ENCODE data around the gene MMP2.

The MMP2 gene
- 0 to 0.65 reads per million in 2 donors for total RNA-seq

DNA sequence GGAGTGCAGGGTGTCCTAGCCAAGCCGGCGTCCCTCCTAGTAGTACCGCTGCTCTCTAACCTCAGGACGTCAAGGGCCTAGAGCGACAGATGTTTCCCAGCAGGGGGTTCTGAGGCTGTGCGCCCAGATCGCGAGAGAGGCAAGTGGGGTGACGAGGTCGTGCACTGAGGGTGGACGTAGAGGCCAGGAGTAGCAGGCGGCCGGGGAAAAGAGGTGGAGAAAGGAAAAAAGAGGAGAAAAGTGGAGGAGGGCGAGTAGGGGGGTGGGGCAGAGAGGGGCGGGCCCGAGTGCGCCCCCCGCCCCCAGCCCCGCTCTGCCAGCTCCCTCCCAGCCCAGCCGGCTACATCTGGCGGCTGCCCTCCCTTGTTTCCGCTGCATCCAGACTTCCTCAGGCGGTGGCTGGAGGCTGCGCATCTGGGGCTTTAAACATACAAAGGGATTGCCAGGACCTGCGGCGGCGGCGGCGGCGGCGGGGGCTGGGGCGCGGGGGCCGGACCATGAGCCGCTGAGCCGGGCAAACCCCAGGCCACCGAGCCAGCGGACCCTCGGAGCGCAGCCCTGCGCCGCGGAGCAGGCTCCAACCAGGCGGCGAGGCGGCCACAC lies at the start of gene MMP2:
Gene MMP2, plus strand, starts transcription at position 372 of the 603 bp plus-strand sequence. CDS start 282 bp downstream, outside the sequence.
- no peak for DNase-seq

DNA sequence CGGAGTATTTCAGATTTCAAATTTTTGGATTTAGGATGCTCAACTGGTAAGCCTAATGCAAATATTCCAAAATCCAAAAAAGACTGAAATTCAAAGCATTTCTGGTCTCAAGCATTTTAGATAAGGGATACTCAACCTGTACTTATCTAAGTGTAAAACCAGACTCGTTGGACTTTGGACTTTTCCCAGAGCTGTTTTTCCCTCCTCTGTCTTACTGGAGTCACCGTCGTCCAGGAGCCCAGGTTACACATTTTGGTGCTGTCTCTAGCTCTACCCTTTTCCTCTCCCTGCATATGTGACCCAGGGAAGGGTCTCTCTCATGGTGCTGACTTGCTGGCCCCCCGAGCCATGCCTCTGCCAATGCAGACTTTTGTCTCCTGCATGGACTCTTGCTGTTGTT lies 46.0 kb upstream of the MMP2 start:
- DNase-seq: no peak

- DNase-seq: no peak
Measured at GRCh38 chr16:55433535-55433934, 45.5 kb upstream of the MMP2 start.

- no peak for DNase-seq
Measured at GRCh38 chr16:55434000-55434399, 45.0 kb upstream of the MMP2 start.

DNA sequence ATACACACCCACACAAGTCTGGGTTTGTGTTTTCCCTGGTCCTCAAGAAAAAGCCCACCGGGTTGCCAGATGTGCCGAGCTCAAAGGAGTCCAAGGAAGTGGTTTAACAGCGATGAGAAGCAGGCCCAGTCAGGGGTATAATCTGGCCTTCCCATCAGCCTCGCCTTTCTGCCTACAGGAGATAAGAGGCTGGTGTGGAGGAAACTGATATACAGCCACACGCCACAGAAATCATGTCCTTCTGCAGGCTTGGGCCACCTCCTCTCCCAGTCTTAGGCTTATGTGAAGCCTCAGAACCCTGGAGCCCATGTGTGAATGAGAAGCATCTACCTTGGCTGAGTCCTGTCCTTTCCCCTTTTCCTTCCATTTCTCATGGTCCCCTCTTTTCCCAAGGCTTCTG lies 43.6 kb upstream of the MMP2 start:
- no peak for DNase-seq

DNA sequence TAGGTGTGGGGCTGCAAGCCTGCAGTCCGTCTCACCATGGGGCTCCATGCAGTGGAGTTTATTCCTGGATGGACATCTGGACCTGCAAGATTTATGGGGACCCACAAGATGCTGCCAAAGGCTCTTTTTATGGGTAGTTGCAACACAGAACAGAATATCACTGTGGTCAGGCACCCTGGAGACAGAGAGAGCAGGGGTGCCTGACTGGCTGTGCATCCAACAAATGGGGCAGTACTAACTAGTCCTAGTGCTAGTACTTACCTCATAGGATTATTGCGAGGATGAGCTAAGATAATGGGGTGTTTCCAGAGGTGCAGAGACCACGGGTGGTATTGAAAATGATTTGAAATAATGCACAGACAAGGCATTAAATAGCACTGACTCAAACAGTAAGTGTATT lies 42.4 kb upstream of the MMP2 start:
- no peak for DNase-seq

DNA sequence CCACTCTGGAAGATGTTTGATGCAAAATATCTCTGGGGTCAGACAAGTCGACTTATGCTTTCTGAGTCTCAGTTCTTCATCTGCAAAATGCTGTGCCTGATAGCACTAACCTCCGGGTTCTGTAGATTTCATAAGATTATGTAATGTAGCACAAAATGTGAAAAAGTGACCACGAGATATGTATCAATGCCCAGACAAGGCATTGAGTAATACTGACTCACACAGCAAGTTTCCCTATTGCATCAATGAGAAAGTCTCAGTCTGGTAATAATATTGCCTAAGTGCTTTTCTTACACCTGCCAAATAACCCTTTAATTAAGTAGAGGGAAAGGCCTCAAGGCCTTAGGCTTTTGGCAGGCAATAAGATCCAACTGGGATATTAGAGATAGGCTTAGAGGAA lies 41.4 kb upstream of the MMP2 start:
- no peak for DNase-seq

- no peak for DNase-seq
Measured at GRCh38 chr16:55438281-55438680, 40.7 kb upstream of the MMP2 start.

GRCh38 chr16:55439101-55439690 lies 39.8 kb upstream of the MMP2 start:
- no peak for DNase-seq

DNA sequence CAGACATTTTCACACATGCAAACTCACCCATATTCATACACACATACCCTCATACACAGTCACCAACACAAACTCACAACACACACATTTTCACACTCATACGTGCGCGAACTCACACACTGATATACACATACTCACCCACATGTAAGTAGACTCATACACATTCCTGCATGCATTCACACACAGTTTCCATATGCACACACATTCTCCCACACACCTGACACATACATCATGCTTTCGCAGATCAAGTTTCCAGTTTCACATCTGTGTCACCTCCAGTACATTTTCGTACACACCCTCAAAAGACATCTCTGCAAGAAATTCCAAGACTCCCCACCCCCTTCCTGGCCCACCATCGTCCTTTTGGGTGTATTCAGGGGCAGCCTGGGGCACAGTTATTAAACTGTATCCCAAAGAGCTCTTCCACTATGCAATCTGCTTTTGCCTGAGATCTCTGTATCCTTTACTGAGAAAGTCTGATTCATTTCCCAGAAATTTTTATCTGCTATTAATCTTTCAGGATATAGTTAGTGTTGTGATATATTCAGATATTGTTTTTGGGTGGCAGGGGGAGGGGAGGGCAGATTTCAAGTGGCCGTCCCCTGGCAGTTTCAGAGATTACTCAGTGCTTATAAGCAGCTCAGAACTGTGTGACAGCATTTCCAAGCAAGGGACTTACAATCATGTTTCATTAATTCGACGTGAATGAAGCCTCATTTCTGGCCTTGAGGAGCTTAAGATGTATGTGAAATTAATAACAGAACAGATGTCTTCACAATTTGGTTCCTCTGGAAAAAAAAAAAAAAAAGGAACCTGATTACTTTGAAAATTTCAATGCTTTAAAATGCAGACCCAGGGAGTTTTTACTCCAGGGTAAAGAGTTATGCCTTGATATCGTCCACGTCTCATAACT lies 35.3 kb upstream of the MMP2 start:
- no peak for DNase-seq

- no peak for DNase-seq
Measured at GRCh38 chr16:55444754-55445485, 34.1 kb upstream of the MMP2 start.

DNA sequence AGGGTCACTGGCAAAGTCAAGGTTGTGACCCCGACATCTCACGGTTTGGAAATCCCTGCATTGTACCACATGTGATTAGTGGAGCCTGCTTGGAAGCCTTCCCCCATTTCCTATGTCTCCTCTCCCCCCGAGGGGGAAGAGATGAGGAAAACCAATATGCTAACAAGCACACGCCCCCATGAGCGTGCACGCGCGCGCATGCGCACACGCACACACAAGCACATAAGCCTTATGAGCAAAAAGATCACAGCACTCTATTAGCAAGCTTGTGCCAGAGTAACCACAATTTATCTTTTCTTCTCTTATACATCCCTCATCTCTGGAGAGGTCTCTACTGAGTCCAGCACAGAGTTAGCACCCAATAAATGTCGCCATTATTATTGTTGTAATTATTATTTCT lies 31.8 kb upstream of the MMP2 start:
- DNase-seq: no peak

GRCh38 chr16:55452996-55453395 lies 26.0 kb upstream of the MMP2 start:
- DNase-seq: no peak

GRCh38 chr16:55453909-55454308 lies 25.1 kb upstream of the MMP2 start:
- DNase-seq: no peak

GRCh38 chr16:55454861-55455260 lies 24.1 kb upstream of the MMP2 start:
- DNase-seq: no peak

GRCh38 chr16:55462241-55462640 lies 16.8 kb upstream of the MMP2 start:
- no peak for DNase-seq

GRCh38 chr16:55464375-55464774 lies 14.6 kb upstream of the MMP2 start:
- no peak for DNase-seq

DNA sequence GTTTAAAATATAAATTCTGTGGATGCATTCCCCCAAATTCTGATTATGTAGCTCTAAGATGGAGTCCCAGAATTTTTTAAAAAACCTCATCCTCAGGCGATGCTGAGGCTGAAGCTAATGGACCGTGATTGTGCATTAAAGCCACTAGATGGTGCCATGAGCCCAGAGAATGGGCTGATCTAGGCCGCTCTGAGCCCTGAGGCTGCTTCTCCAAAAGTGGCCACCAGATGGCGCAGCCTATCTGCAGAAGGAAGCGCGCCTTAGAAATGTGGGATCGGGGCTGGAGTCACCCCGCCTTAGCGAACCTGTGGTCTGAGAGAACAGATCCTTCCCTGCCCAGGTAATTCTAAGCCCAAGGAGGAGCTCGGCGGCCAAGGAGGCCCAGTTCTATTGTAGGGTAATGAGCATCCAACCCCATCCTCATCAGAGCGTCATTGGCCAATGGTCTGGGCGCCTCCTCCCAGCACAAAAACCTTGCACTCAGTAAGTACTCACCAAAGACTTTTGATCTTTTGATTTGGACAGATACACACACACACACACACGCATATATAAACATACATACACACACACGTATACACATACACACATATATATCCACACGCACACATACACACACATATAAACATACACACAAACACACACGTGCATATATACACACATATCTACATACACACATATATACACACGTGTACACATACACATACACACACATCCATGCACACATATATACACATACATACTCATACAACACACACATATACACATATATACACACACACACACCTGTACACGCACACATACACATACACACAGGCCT lies 13.7 kb upstream of the MMP2 start:
- DNase-seq: no peak

- no peak for DNase-seq
Measured at GRCh38 chr16:55466209-55466608, 12.8 kb upstream of the MMP2 start.

- no peak for DNase-seq
Measured at GRCh38 chr16:55467898-55468297, 11.1 kb upstream of the MMP2 start.

DNA sequence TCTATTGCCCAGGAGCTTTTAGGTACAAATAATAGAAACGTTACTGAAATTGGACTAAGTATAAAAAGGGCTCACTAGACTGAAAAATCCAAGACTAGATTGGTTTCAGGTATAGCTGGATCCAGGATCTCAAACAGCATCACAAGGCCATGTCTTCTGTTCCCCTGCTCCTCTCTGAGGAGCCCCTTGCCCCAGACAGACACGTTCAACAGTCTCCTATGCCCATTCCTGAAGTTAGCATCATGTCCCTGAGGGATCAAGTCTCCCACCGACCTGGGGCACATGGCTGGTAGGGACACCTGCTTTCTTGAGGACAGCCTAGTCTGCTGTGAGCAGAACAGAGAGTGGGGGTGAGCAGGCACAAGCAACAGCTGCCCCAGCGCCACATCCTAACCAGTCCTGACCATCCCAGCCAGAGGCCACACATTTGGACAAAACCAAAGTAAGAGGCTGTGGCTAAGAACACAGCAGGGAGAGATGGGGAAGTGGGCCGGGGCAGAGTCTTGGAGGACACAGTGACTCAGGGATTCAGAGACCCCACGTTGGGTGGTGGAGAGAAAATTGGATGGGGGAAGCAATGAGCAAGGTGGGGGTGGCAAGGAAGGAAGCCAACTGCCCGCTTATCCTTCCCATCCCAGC lies 10.5 kb upstream of the MMP2 start:
- no peak for DNase-seq
